Measurements from ENCODE around the gene SLAMF7.

Gene SLAMF7

DNA sequence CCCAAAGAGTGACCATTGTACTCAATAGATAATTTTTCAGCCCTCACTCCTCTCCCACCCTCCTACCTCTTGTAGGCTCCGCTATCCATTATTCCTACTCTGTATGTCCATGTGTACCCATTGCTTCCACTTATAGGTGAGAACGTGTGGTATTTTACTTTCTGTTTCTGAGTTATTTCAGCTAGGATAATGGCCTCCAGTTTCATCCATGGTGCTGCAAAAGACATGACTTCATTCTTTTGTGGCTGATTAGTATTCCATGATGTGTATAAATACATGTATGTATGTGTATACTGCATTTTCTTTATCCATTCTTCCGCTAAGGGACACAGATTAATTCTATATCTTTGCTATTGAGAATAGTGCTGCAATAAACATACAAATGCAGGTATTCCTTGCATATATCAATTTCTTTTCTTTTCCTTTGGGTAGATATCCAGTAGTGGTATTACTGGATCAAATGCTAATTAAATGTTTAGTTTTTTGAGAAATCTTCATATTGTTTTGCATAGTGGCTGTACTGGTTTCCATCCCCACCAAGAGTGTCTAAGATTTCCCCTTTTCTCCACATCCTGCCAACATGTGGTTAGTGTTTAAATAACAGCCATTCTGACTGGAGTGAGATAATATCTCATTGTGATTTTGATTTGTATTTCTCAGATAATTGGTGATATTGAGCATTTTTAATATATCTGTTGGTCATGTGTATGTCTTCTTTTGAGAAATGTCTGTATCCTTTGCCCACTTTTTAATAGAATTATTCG lies 61.8 kb downstream of the SLAMF7 start:
- DNase-seq (ENCODE audit: low read depth), result no peak

DNA sequence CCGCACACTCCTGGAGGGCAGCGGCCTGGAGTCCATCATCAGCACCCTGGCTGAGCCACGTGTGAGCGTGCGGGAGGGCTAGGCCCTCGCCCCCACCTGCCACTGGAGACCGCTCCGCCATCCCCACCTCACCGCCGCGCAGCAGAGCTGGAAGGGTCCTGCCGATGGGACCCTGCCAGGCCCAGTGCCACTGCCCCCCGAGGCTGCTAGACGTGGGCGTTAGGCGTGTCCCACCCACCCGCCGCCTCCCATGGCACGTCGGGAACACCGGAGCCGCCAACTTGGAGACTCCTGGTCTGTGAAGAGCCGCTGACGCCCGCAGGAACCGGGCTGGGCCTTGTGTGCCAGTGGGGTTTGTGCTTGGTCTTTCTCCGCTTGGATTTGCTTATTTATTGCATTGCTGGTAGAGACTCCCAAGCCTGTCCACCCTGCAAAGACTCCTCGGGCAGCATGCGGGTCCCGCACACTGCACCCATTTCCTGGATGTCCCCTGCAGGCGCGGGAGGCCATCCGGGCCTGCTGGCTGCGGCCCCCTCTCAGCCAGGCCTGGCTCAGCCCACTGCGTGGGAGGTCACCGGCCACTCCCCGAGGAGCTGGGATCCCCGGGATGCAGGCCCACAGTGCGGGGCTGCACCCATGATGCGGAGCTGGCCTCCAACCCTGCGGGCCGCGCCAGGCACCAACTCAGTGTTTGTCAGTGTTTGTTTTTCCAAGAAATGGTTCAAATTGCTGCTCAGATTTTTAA lies 63.0 kb downstream of the SLAMF7 start:
- DNase-seq (ENCODE audit: low read depth), result no peak
